ENCODE results near the gene ARL6IP4. TPM values are rescaled to one million over a fixed set of nuclear protein-coding genes. Genes with fewer than 3 reads are reported as not detected.

Gene ARL6IP4
- total and polyA plus RNA-seq, 2 donors (not counting 1 experiment from before 2014, with no cell fraction given), result 145 to 149 TPM

DNA sequence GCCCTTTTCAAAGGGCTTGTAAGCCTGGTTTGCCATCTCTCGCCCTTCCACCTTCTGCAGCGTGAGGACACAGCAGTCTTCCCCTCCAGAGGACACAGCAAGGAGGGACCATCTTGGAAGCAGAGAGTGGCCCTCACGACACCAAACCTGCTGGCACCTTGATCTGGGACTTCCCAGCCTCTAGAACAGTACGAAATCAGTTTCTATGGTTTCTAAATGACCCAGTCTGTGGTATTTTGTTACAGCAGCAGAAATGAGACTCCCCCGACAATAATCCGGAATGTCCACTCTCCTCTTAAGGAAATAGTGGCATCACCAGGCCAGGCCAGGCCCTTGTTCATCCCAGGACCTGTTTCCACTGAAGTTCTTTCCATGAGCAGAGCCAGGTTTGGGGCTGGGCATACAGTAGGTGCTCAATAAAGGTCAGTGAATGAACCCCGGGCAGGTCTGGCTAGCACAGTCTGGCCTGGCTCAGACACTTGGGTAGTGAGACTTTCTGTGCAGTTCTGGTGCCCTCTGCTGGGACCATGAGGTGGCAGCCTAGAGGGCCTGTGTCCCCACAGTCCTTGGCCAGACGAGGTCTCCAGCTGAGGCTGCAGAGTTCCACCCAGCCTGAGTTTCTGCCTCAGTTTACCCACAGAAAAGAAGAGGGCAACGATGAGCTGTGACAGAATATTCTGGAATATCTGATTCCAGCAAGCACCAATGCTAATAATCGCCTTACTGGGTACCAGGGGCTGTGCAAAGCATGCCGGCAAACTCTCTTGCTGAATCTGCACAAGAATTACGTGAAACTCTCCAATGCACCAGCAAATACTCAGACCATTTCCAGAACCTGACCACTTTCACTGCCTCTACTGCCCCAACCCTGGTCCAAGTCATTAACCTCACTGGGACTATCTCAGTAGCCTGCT, 28.2 kb upstream of the ARL6IP4 start:
- Histone ChIP-seq H3K4me2 (ENCODE audit: extremely low read depth, insufficient read depth, low read length) (no peak overlapping the region), H3K36me3 (ENCODE audit: control insufficient read depth, insufficient read depth, low read length) (no peaks in the 10 kb centered on the region), H4K20me1 (ENCODE audit: control insufficient read depth, extremely low read depth, insufficient read depth, low read length) (no peaks in the 10 kb centered on the region), H3K27me3 (ENCODE audit: control insufficient read depth, insufficient read depth, low read length) (no peaks in the 10 kb centered on the region), H3K4me1 (ENCODE audit: control insufficient read depth, extremely low read depth, insufficient read depth, low read length) (peaks cover 7% of the 10 kb centered on the region), H3K9me3 (ENCODE audit: control insufficient read depth, insufficient read depth, low read depth, low read length) (no peaks in the 10 kb centered on the region), H3K9ac (ENCODE audit: insufficient read depth, low read length) (no peak overlapping the region), H3K4me3 (replicated peaks in 1 of 4; ENCODE audit: control extremely low read depth in 1 of 4, insufficient read depth in 1 of 4, low read depth in 3 of 4, low read length in 4 of 4) (no peak overlapping the region), H2AFZ (ENCODE audit: low read length) (no peak overlapping the region), H3K27ac (ENCODE audit: insufficient read depth, low read length) (no peak overlapping the region), H3K79me2 (ENCODE audit: control insufficient read depth, insufficient read depth, low read length) (no peaks in the 10 kb centered on the region)
- DNase-seq (ENCODE audit: low read depth in 2 of 2), result peak; percentile 55 to 75
- no peak for TF ChIP-seq EZH2 (IDR thresholded peaks at IDR 0.05; ENCODE audit: low read length, missing control alignments)
- TF ChIP-seq, protein P1, sequence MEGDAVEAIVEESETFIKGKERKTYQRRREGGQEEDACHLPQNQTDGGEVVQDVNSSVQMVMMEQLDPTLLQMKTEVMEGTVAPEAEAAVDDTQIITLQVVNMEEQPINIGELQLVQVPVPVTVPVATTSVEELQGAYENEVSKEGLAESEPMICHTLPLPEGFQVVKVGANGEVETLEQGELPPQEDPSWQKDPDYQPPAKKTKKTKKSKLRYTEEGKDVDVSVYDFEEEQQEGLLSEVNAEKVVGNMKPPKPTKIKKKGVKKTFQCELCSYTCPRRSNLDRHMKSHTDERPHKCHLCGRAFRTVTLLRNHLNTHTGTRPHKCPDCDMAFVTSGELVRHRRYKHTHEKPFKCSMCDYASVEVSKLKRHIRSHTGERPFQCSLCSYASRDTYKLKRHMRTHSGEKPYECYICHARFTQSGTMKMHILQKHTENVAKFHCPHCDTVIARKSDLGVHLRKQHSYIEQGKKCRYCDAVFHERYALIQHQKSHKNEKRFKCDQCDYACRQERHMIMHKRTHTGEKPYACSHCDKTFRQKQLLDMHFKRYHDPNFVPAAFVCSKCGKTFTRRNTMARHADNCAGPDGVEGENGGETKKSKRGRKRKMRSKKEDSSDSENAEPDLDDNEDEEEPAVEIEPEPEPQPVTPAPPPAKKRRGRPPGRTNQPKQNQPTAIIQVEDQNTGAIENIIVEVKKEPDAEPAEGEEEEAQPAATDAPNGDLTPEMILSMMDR (conservative IDR thresholded peaks at IDR 0.05 in 1 of 2, IDR thresholded peaks at IDR 0.05 in 1 of 2; ENCODE audit: low read depth in 1 of 2, low read length in 2 of 2), result peak; percentile 84 to 94

DNA sequence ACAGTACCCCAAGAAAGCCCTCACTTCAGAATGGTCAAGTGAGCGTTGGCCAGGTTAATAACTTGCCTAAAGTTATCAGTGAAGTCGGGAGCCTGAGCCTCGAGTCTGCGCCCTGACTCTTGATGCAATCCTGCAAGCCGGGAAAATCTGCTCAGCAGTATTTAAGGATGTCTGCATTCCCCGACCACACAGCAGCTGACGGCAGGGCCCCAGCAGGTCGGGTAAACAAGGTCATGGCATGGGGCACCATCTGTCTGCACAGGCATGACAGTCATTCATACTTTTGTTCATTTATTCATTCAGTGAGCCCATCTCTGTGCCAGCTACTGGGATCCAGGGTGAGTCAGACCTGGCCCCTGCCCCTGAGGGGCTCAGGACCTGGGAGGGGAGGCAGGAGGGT, 25.3 kb upstream of the ARL6IP4 start:
- Histone ChIP-seq H3K9ac (ENCODE audit: insufficient read depth, low read length) (no peak overlapping the region), H2AFZ (ENCODE audit: low read length) (no peak overlapping the region), H3K79me2 (ENCODE audit: control insufficient read depth, insufficient read depth, low read length) (no peaks in the 10 kb centered on the region), H3K27ac (ENCODE audit: insufficient read depth, low read length) (no peak overlapping the region), H3K4me2 (ENCODE audit: extremely low read depth, insufficient read depth, low read length) (no peak overlapping the region), H3K36me3 (ENCODE audit: control insufficient read depth, insufficient read depth, low read length) (peaks cover 2% of the 10 kb centered on the region), H3K9me3 (ENCODE audit: control insufficient read depth, insufficient read depth, low read depth, low read length) (no peaks in the 10 kb centered on the region), H4K20me1 (ENCODE audit: control insufficient read depth, extremely low read depth, insufficient read depth, low read length) (no peaks in the 10 kb centered on the region), H3K4me3 (replicated peaks in 1 of 4; ENCODE audit: control extremely low read depth in 1 of 4, insufficient read depth in 1 of 4, low read depth in 3 of 4, low read length in 4 of 4) (no peak overlapping the region), H3K4me1 (ENCODE audit: control insufficient read depth, extremely low read depth, insufficient read depth, low read length) (peaks cover 3% of the 10 kb centered on the region), H3K27me3 (ENCODE audit: control insufficient read depth, insufficient read depth, low read length) (no peaks in the 10 kb centered on the region)
- TF ChIP-seq EZH2 (IDR thresholded peaks at IDR 0.05; ENCODE audit: low read length, missing control alignments), result no peak
- TF ChIP-seq, protein P1 (conservative IDR thresholded peaks at IDR 0.05 in 1 of 2, IDR thresholded peaks at IDR 0.05 in 1 of 2; ENCODE audit: low read depth in 1 of 2, low read length in 2 of 2), result no peak
- DNase-seq (ENCODE audit: low read depth in 2 of 2), result no peak

GRCh38 chr12:122956035-122956434, 24.4 kb upstream of the ARL6IP4 start:
- H4K20me1 ChIP-seq (ENCODE audit: control insufficient read depth, extremely low read depth, insufficient read depth, low read length), result no peaks in the 10 kb centered on the region
- no peak overlapping the region for H3K9ac ChIP-seq (ENCODE audit: insufficient read depth, low read length)
- H3K79me2 ChIP-seq (ENCODE audit: control insufficient read depth, insufficient read depth, low read length), result no peaks in the 10 kb centered on the region
- H3K27me3 ChIP-seq (ENCODE audit: control insufficient read depth, insufficient read depth, low read length), result no peaks in the 10 kb centered on the region
- H3K9me3 ChIP-seq (ENCODE audit: control insufficient read depth, insufficient read depth, low read depth, low read length), result no peaks in the 10 kb centered on the region
- no peak overlapping the region for H3K4me3 ChIP-seq (replicated peaks in 1 of 4; ENCODE audit: control extremely low read depth in 1 of 4, insufficient read depth in 1 of 4, low read depth in 3 of 4, low read length in 4 of 4)
- H3K4me1 ChIP-seq (ENCODE audit: control insufficient read depth, extremely low read depth, insufficient read depth, low read length), result peaks cover 3% of the 10 kb centered on the region
- H3K27ac ChIP-seq (ENCODE audit: insufficient read depth, low read length), result no peak overlapping the region
- DNase-seq (ENCODE audit: low read depth in 2 of 2), result no peak
- H3K4me2 ChIP-seq (ENCODE audit: extremely low read depth, insufficient read depth, low read length), result no peak overlapping the region
- peaks cover 2% of the 10 kb centered on the region for H3K36me3 ChIP-seq (ENCODE audit: control insufficient read depth, insufficient read depth, low read length)
- no peak overlapping the region for H2AFZ ChIP-seq (ENCODE audit: low read length)
- TF ChIP-seq, protein P1 (conservative IDR thresholded peaks at IDR 0.05 in 1 of 2, IDR thresholded peaks at IDR 0.05 in 1 of 2; ENCODE audit: low read depth in 1 of 2, low read length in 2 of 2), result no peak
- no peak for TF ChIP-seq EZH2 (IDR thresholded peaks at IDR 0.05; ENCODE audit: low read length, missing control alignments)

Measured in fibroblast of lung (primary cell).